Activated CD4-positive, alpha-beta T cell treated with anti-CD3 and anti-CD28 coated beads for 24 hours (primary cell): ENCODE data around the gene APOBEC2.

Experiments used
- DNase-seq, 2 donors: peaks; one replicate each; pipeline ENCODE4 v3.0.0-alpha.2; 2020; ENCODE audit warnings: low read depth in 2 of 2

The APOBEC2 gene

GRCh38 chr6:41085182-41085581 lies 32.2 kb downstream of the APOBEC2 start:
- DNase-seq = no peak

DNA sequence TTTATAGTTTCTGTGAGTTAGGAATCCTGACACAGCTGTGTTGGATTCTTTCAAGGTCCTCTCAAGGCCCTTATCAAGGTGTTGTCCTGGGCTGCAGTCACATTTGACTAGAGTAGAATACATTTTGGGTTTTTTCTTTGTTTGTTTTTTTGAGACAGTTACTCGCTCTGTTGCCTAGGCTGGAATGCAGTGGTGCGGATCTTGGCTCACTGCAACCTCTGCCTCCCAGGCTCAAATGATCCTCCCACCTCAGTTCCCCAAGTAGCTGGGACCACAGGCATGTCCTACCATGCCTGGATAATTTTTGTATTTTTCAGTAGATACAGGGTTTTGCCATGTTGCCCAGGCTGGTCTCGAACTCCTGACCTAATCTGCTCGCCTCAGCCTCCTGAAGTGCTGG lies 35.4 kb downstream of the APOBEC2 start:
- no peak for DNase-seq

- no peak for DNase-seq
Measured at GRCh38 chr6:41090841-41091761, 38.1 kb downstream of the APOBEC2 start.

DNA sequence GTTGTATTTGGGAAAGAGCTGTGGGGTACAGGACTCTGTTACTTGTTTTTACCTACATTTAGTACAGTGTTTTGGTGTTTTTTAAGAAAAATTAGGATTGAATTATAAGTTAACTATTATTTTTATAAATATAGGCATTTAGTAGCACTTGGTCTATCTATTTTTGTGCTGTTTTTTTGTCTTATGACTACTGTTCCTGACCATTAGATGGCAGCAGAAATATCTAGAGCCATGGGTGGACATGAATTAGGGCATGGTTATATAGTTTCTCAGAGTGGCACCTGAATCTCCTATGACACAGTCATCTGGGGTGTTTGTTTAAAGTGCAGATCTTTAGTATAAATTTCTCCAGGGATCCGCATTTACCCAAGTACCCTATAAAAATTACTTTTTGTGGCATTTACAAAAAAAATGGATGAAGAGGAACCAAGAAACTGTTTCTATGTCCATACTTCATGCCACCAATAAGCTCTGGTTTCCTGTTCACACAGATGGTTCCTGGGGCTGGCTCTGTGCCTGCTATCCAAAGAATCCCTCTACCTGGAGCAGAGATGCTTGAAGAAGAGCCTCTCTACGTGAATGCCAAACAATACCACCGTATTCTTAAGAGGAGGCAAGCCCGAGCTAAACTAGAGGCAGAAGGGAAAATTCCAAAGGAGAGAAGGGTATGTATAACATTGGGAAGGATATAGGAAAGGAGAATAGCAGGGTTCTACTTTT lies 39.6 kb downstream of the APOBEC2 start:
- no peak for DNase-seq

DNA sequence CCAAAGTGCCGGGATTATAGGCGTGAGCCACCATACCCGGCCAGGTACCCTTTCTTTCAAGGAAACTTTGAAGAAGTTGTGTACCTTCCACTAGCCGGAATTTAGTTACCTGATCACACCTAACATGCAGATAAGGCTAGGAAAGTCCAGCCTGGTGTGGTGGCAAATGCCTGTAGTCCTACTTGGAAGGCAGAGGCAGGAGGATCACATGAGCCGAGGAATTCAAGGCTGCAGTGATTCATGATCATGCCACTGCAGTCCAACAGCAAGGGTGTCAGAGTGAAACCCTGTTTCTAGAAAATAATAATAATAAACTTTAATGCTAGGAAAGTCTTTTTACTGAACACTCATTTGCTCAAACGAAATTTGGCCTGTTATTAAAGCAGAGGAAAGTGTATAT lies 40.7 kb downstream of the APOBEC2 start:
- DNase-seq = no peak

GRCh38 chr6:41097467-41098090 lies 44.6 kb downstream of the APOBEC2 start:
- DNase-seq = no peak

- DNase-seq = no peak
Measured at GRCh38 chr6:41098366-41098765, 45.4 kb downstream of the APOBEC2 start.

DNA sequence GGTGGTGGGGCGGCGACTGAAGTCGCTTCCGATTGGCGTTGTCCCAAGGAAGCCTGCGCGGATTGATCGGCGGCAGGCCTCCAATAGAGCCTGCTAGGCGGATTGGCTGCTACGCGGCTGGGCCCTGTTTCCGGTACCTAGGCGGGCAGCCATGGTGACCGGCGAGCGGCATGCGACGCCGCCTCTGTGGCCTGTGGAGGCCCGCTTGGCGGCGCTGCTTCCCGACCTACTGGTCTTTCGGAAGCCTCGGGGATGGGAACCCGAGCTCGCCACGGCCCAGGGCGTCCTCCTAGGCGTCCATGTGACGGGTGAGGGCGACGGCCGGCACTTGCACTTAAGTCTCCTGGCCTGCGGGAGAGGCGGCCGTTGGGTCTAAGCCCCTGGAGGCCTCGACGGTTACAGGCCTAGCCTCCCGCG lies 47.9 kb downstream of the APOBEC2 start:
- DNase-seq = no peak

- no peak for DNase-seq
Measured at GRCh38 chr6:41103847-41104246, 50.8 kb downstream of the APOBEC2 start.

DNA sequence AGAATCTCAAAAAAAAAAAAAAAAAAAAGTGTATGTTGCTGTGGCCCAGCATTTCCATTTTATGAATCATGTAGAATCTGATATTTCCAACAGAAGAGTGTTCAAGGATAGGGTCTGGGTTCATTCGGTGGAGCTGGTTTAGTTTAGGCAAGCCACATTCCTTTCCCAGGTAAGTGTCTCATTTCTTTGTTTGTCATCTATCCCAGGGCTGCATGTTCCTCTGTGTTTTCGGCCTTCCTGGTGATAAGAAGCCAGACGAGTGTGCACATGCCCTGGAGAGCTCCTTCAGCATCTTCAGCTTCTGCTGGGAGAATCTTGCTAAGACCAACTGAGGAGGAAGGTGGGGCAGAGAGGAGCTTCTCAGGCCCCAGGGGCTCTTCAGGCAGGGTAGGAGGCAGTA lies 58.0 kb downstream of the APOBEC2 start:
- no peak for DNase-seq
